SH-SY5Y (cell line): Measurements from ENCODE around the gene DRD3.

Experiments
- GATA2 ChIP-seq: IDR thresholded peaks from 2 replicates; pipeline ENCODE4 v1.6.1; 2011; ENCODE audit warnings: mild to moderate bottlenecking, low read depth, low read length
- GATA3 ChIP-seq: IDR thresholded peaks from 2 replicates; pipeline ENCODE4 v1.6.1; 2011; ENCODE audit warnings: low read depth, mild to moderate bottlenecking, low read length, moderate library complexity

DNA sequence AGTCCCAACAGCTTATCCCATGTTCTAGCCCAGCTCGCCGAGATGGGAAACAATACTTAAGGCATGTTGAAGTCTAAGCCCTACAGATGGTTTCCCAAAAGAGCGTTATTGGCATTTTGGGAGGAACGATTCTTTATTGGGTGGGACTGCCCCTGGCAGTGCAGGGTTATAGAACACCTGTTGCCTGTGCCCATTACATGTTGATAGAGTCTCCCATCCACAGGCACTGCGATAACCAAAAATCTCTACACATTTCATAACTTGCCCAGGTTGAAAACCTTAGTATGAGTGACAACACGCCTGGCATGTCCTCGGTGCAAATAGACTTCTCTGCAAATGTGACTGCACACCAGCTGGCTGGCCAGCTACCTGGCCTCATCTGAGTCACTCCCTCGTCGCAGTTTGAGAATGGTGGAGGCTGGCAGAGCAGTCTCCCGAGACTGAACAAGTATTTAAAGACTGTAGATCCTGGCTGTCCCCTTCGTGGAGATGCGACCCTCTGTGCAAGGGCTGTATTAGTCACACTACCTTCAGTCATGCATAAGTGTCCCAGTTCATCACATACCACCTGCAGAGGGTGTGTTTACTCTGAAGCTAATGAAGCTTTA lies 39.8 kb upstream of the DRD3 start:
- TF ChIP-seq GATA2: no peak
- no peak for TF ChIP-seq GATA3
